Measurements from ENCODE around the gene DSCAML1. TPM values are rescaled to one million over a fixed set of nuclear protein-coding genes. Genes with fewer than 3 reads are reported as not detected.

The DSCAML1 gene
- total RNA-seq, 4 donors from 2014 or later: 0.29 to 29.1 (median 3.4) TPM

DNA sequence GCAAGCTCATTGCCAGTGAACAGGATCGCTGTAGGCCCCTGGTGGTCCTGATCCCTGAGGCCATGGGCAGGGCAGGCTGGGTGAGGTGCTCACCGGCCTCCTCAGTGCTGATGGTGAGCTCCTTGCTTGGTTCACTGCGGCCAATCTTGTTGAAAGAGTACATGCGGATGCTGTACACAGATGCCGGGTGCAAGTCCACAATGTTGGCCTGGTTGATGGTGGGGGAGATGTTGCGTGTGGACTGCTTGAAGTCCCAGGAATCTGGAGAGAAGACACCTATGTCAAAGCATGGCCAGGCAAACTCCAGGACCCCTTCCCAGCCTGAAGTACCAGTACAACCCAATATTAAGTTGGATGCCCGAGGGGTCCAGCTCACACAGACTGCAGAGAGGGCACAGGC, 325.2 kb downstream of the DSCAML1 start:
- no peak for DNase-seq
- H3K4me1 ChIP-seq: no peaks in the 10 kb centered on the region
- intact Hi-C loops (cut with DNase I; ENCODE audit: low total_unique reads): no loop called here
- no peak overlapping the region for H3K27ac ChIP-seq
- no peaks in the 10 kb centered on the region for H3K36me3 ChIP-seq
- no peak overlapping the region for H3K4me3 ChIP-seq
- H3K27me3 ChIP-seq: no peaks in the 10 kb centered on the region
- H3K9me3 ChIP-seq: no peaks in the 10 kb centered on the region
- TF ChIP-seq CTCF (IDR thresholded peaks at IDR 0.05) (no peak), POLR2A (IDR thresholded peaks at IDR 0.05) (no peak)

- DNase-seq: no peak
- TF ChIP-seq POLR2A (IDR thresholded peaks at IDR 0.05): no peak
- TF ChIP-seq CTCF (IDR thresholded peaks at IDR 0.05): no peak
- Histone ChIP-seq H3K27me3 (no peaks in the 10 kb centered on the region), H3K36me3 (no peaks in the 10 kb centered on the region), H3K9me3 (no peaks in the 10 kb centered on the region), H3K27ac (no peak overlapping the region), H3K4me1 (no peaks in the 10 kb centered on the region), H3K4me3 (no peak overlapping the region)
- intact Hi-C loops (cut with DNase I; ENCODE audit: low total_unique reads): no loop called here
These were observed 326.4 kb downstream of the DSCAML1 start for GRCh38 chr11:117470576-117470975.

DNA sequence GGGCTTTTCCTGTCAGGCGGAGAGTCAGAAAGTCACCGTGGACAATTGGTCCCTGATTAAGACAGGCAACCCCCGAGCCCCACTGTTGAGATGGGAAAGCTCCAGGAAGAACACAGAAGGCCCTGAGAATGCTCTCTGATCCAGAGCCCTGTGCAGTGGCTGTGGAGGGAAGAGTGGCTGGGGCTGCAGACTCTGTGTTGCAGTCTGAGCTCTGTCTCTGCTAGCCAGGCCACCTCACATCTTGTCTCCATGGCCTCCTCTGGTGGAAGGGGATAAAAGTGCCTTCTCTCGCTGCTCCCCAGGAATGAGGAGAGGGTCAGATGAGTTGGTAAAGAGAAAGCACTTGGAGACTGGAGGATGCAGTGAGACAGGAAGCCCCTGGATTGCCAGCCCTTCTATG, 328.1 kb downstream of the DSCAML1 start:
- TF ChIP-seq CTCF (IDR thresholded peaks at IDR 0.05) (no peak), POLR2A (IDR thresholded peaks at IDR 0.05) (no peak)
- intact Hi-C loops (cut with DNase I; ENCODE audit: low total_unique reads): no loop called here
- Histone ChIP-seq H3K4me3 (no peak overlapping the region), H3K27ac (no peak overlapping the region), H3K4me1 (no peaks in the 10 kb centered on the region), H3K36me3 (no peaks in the 10 kb centered on the region), H3K27me3 (no peaks in the 10 kb centered on the region), H3K9me3 (no peaks in the 10 kb centered on the region)
- no peak for DNase-seq

DNA sequence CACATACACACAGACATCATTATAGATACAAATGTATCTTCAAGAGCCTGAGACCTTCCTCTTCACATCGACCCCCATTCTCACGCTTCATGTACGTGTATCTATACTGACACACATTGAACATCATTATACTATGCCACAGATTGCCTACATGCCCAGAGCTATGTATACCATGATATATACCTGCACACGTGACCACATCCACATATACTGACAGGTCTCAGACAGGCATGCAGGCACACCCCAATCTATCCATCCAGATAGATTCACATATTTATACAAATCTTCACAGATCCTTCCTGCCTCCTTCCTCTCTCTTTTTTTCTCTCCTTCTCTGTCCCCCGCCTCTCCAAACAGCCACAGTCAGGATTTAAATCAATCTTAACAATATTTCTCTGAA, 329.2 kb downstream of the DSCAML1 start:
- Histone ChIP-seq H3K4me3 (no peak overlapping the region), H3K27me3 (no peaks in the 10 kb centered on the region), H3K4me1 (no peaks in the 10 kb centered on the region), H3K36me3 (no peaks in the 10 kb centered on the region), H3K9me3 (no peaks in the 10 kb centered on the region), H3K27ac (no peak overlapping the region)
- intact Hi-C loops (cut with DNase I; ENCODE audit: low total_unique reads): no loop called here
- TF ChIP-seq CTCF (IDR thresholded peaks at IDR 0.05) (no peak), POLR2A (IDR thresholded peaks at IDR 0.05) (no peak)
- DNase-seq: no peak

- intact Hi-C loops (cut with DNase I; ENCODE audit: low total_unique reads): no loop called here
- Histone ChIP-seq H3K27me3 (no peaks in the 10 kb centered on the region), H3K9me3 (no peaks in the 10 kb centered on the region), H3K36me3 (no peaks in the 10 kb centered on the region), H3K4me1 (no peaks in the 10 kb centered on the region), H3K27ac (no peak overlapping the region), H3K4me3 (no peak overlapping the region)
- no peak for TF ChIP-seq POLR2A (IDR thresholded peaks at IDR 0.05)
- TF ChIP-seq CTCF (IDR thresholded peaks at IDR 0.05): no peak
- DNase-seq: no peak
These were observed 330.1 kb downstream of the DSCAML1 start for GRCh38 chr11:117466966-117467365.

Measured in uterus (tissue), 4 donors.